Epidermal melanocyte (primary cell): Measurements from ENCODE around the gene ROBO1.
"Not testable (repeated sequence)": the region's sequence is repeated elsewhere in the genome, so short reads cannot be mapped to it uniquely, and the experiment has no call there.

Experiments used
- DNase-seq: peaks from one replicate; pipeline ENCODE4 v3.0.0; 2011; ENCODE audit warnings: low spot score; ENCODE audit not compliant: insufficient read length

Gene ROBO1

GRCh38 chr3:78712270-78712669 is 1055.5 kb downstream of the ROBO1 start:
- no peak for DNase-seq

GRCh38 chr3:78708565-78709073 is 1059.2 kb downstream of the ROBO1 start:
- DNase-seq, result no peak

GRCh38 chr3:78707609-78708008 is 1060.2 kb downstream of the ROBO1 start:
- DNase-seq, result no peak

- DNase-seq, result no peak
These were observed 1060.8 kb downstream of the ROBO1 start for GRCh38 chr3:78706906-78707523.

GRCh38 chr3:78703944-78704343 is 1063.9 kb downstream of the ROBO1 start:
- no peak for DNase-seq

GRCh38 chr3:78701537-78701936 is 1066.3 kb downstream of the ROBO1 start:
- no peak for DNase-seq

- DNase-seq, result no peak
These were observed 1069.4 kb downstream of the ROBO1 start for GRCh38 chr3:78698431-78698830.

- no peak for DNase-seq
These were observed 1070.4 kb downstream of the ROBO1 start for GRCh38 chr3:78697426-78697825.

- no peak for DNase-seq
These were observed 1077.0 kb downstream of the ROBO1 start for GRCh38 chr3:78690766-78691165.

GRCh38 chr3:78689378-78689777 is 1078.4 kb downstream of the ROBO1 start:
- no peak for DNase-seq

GRCh38 chr3:78687520-78687919 is 1080.3 kb downstream of the ROBO1 start:
- DNase-seq, result no peak

GRCh38 chr3:78683284-78683683 is 1084.5 kb downstream of the ROBO1 start:
- DNase-seq, result no peak

GRCh38 chr3:78675119-78675805 is 1092.5 kb downstream of the ROBO1 start:
- not testable (repeated sequence) for DNase-seq

GRCh38 chr3:78670746-78671145 is 1097.1 kb downstream of the ROBO1 start:
- DNase-seq, result no peak

- no peak for DNase-seq
These were observed 1097.7 kb downstream of the ROBO1 start for GRCh38 chr3:78670094-78670493.

- DNase-seq, result no peak
These were observed 1099.5 kb downstream of the ROBO1 start for GRCh38 chr3:78668302-78668701.

- no peak for DNase-seq
These were observed 1101.4 kb downstream of the ROBO1 start for GRCh38 chr3:78666470-78666800.

- DNase-seq, result no peak
These were observed 1101.9 kb downstream of the ROBO1 start for GRCh38 chr3:78665776-78666469.

GRCh38 chr3:78665101-78665500 is 1102.7 kb downstream of the ROBO1 start:
- no peak for DNase-seq

GRCh38 chr3:78660957-78661356 is 1106.8 kb downstream of the ROBO1 start:
- no peak for DNase-seq

GRCh38 chr3:78659386-78659987 is 1108.3 kb downstream of the ROBO1 start:
- DNase-seq, result no peak

GRCh38 chr3:78647726-78648125 is 1120.1 kb downstream of the ROBO1 start:
- DNase-seq, result no peak
